ENCODE results near the gene FOXA2. TPM values are rescaled to one million over a fixed set of nuclear protein-coding genes. Genes with fewer than 3 reads are reported as not detected.

Gene FOXA2
- total and polyA plus RNA-seq, 9 donors = 0.24 to 6.4 (median 0.91) TPM; not detected in 5

DNA sequence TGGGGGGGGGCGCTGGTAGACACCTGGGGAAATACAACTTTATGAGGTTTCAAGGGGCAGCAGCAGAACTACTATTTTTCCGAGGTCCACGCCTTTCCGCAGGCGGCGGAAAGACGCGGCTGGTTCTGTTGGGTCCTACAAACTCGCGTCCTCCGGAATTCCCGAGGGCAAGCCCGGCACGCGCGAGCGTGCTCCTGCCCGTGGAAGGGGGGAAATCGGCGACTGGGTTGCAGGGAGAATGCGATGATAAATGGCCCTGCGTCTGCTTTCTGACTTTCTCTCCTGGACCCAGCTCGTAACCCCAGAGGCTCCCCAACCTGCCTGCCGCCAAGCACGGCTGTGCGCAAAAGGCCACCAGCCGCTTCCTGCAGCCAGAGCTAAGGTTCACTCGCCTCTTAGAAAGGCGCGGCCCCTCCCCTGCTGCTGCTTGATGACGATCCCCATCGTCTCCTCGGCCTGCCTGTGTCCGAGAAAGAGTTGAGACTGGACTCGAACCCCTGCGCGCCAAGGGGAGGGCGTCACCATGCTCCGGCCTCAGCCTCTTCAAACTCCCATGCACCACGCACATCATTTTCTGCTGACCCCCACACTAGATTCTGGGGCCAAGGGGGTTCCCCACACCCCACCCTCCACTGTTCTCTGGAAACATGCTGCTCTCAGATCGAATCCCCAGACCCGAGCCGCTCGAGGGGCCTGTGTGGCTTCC, 6.7 kb downstream of the FOXA2 start:
- TF ChIP-seq, protein P1, sequence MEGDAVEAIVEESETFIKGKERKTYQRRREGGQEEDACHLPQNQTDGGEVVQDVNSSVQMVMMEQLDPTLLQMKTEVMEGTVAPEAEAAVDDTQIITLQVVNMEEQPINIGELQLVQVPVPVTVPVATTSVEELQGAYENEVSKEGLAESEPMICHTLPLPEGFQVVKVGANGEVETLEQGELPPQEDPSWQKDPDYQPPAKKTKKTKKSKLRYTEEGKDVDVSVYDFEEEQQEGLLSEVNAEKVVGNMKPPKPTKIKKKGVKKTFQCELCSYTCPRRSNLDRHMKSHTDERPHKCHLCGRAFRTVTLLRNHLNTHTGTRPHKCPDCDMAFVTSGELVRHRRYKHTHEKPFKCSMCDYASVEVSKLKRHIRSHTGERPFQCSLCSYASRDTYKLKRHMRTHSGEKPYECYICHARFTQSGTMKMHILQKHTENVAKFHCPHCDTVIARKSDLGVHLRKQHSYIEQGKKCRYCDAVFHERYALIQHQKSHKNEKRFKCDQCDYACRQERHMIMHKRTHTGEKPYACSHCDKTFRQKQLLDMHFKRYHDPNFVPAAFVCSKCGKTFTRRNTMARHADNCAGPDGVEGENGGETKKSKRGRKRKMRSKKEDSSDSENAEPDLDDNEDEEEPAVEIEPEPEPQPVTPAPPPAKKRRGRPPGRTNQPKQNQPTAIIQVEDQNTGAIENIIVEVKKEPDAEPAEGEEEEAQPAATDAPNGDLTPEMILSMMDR (IDR thresholded peaks at IDR 0.05) = no peak
- no peak for TF ChIP-seq EP300 (IDR thresholded peaks at IDR 0.05)
- TF ChIP-seq POLR2A (IDR thresholded peaks at IDR 0.05) = no peak
- Histone ChIP-seq H3K36me3 (no peaks in the 10 kb centered on the region), H3K27ac (no peak overlapping the region), H3K4me3 (no peak overlapping the region), H3K27me3 (no peaks in the 10 kb centered on the region), H3K4me1 (ENCODE audit: insufficient read depth) (no peaks in the 10 kb centered on the region), H3K9me3 (no peaks in the 10 kb centered on the region)
- DNase-seq = no peak
- 2 to 3% (median 2%) methylated on average over 44 of the region's 44 CpGs for WGBS, 3 donors
- intact Hi-C loops (cut with DNase I) = no loop called here

GRCh38 chr20:22576733-22577514, 7.4 kb downstream of the FOXA2 start:
- Histone ChIP-seq H3K27me3 (no peaks in the 10 kb centered on the region), H3K4me1 (ENCODE audit: insufficient read depth) (no peaks in the 10 kb centered on the region), H3K36me3 (no peaks in the 10 kb centered on the region), H3K9me3 (no peaks in the 10 kb centered on the region), H3K27ac (no peak overlapping the region), H3K4me3 (no peak overlapping the region)
- no peak for DNase-seq
- 1 to 3% (median 2%) methylated on average over 48 of the region's 48 CpGs for WGBS, 3 donors
- intact Hi-C loops (cut with DNase I) = no loop called here
- TF ChIP-seq EP300 (IDR thresholded peaks at IDR 0.05) (no peak), POLR2A (IDR thresholded peaks at IDR 0.05) (no peak)
- TF ChIP-seq, protein P1 (IDR thresholded peaks at IDR 0.05) = no peak

DNA sequence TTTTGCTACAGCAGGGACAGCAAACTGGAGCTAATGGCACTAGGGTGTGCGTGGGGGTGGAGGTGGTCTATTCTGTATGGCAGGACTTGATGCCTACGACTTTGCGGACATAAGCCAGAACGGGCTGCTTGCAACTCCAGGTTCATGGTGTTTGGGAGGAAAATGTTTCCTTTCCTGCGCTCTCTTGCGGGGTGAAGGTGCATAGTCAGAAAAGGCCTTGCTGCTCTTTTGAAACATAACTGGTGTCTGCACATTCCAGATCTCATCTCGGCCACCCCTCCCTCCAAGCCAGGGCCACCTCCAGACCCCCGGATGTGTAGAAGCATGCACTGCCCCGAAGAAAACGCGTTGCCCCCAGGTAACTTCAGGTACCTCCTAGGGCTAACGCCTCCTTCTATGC, 8.1 kb downstream of the FOXA2 start:
- H3K4me3 ChIP-seq = no peak overlapping the region
- no peak overlapping the region for H3K27ac ChIP-seq
- intact Hi-C loops (cut with DNase I) = no loop called here
- no peaks in the 10 kb centered on the region for H3K4me1 ChIP-seq (ENCODE audit: insufficient read depth)
- H3K36me3 ChIP-seq = no peaks in the 10 kb centered on the region
- WGBS, 3 donors = 7 to 12% (median 9%) methylated on average over 12 of the region's 12 CpGs
- TF ChIP-seq, protein P1 (IDR thresholded peaks at IDR 0.05) = no peak
- TF ChIP-seq EP300 (IDR thresholded peaks at IDR 0.05) (no peak), POLR2A (IDR thresholded peaks at IDR 0.05) (no peak)
- no peak for DNase-seq
- H3K27me3 ChIP-seq = no peaks in the 10 kb centered on the region
- H3K9me3 ChIP-seq = no peaks in the 10 kb centered on the region

DNA sequence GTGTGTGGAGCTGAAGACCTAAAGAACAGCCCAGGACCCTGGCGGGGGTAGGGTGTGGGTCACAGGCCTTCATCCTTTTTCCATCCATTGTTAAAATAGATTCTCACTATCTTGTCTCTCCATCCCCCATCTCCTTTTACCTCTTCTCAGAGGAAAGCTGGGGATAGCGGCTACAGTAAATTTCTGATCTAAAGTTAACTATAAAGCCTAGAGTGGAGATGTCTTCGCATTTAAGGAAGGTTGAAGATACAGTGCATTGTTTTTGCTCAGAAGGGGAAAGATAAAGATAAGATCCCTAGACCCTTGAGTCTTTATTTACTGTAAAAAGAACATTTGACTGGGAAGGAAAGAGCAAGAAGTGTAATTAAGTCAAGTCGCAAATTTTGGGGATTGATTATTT, 8.6 kb downstream of the FOXA2 start:
- Histone ChIP-seq H3K4me3 (no peak overlapping the region), H3K27ac (no peak overlapping the region), H3K27me3 (no peaks in the 10 kb centered on the region), H3K4me1 (ENCODE audit: insufficient read depth) (no peaks in the 10 kb centered on the region), H3K36me3 (no peaks in the 10 kb centered on the region), H3K9me3 (no peaks in the 10 kb centered on the region)
- intact Hi-C loops (cut with DNase I) = no loop called here
- 6 to 16% (median 8%) methylated on average over 4 of the region's 4 CpGs for WGBS, 3 donors
- DNase-seq = no peak
- TF ChIP-seq, protein P1 (IDR thresholded peaks at IDR 0.05) = no peak
- TF ChIP-seq EP300 (IDR thresholded peaks at IDR 0.05) = no peak
- no peak for TF ChIP-seq POLR2A (IDR thresholded peaks at IDR 0.05)
